Measurements from ENCODE around the gene TYRO3. TPM values are rescaled to one million over a fixed set of nuclear protein-coding genes. Genes with fewer than 3 reads are reported as not detected.

The TYRO3 gene
- polyA plus RNA-seq, 3 donors, result 0.09 to 0.12 TPM; not detected in 1

DNA sequence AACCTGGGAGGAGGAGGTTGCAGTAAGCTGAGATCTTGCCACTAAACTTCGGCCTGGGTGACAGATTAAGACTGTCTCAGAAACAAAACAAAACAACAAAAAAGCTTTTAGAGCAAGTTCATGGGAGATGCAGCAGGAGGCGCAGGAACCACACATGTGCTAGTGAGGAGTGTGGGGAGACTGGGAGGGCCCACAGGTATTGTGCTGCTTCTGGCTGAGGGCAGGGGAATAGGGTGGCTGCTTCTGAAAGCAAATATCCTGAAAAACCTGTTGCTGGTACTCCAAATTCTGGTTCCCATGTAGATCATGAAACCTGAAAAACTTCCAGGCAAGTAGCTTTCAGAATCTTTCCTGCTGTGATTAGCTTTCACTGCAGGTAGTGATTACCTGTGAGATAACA, 22.1 kb downstream of the TYRO3 start:
- H3K4me2 ChIP-seq (replicated peaks; ENCODE audit: extremely low read depth, low read length, poor library complexity, severe bottlenecking), result no peak overlapping the region
- peaks cover 0 to 8% (median 0%) of the 10 kb centered on the region in 7 donors for H3K9me3 Mint-ChIP-seq
- H3K27me3 ChIP-seq (ENCODE audit: control insufficient read depth in 2 of 2, insufficient read depth in 2 of 2, low read length in 2 of 2), result peaks cover 6 to 12% of the 10 kb centered on the region in 2 donors
- peaks cover 26 to 32% (median 30%) of the 10 kb centered on the region in 3 donors for H3K27me3 Mint-ChIP-seq (ENCODE audit: low read depth in 3 of 3)
- peaks cover 0 to 4% of the 10 kb centered on the region in 2 donors for H3K36me3 Mint-ChIP-seq
- intact Hi-C loops (cut with micrococcal nuclease), result no loop called here
- no peak overlapping the region for H2AFZ ChIP-seq (ENCODE audit: insufficient read depth, low read depth, low read length, poor library complexity, severe bottlenecking)
- H3K4me1 ChIP-seq (ENCODE audit: control insufficient read depth in 1 of 2, insufficient read depth in 2 of 2, low read length in 2 of 2), result peaks cover 7 to 12% of the 10 kb centered on the region in 2 donors
- TF ChIP-seq, protein P1, sequence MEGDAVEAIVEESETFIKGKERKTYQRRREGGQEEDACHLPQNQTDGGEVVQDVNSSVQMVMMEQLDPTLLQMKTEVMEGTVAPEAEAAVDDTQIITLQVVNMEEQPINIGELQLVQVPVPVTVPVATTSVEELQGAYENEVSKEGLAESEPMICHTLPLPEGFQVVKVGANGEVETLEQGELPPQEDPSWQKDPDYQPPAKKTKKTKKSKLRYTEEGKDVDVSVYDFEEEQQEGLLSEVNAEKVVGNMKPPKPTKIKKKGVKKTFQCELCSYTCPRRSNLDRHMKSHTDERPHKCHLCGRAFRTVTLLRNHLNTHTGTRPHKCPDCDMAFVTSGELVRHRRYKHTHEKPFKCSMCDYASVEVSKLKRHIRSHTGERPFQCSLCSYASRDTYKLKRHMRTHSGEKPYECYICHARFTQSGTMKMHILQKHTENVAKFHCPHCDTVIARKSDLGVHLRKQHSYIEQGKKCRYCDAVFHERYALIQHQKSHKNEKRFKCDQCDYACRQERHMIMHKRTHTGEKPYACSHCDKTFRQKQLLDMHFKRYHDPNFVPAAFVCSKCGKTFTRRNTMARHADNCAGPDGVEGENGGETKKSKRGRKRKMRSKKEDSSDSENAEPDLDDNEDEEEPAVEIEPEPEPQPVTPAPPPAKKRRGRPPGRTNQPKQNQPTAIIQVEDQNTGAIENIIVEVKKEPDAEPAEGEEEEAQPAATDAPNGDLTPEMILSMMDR (IDR thresholded peaks at IDR 0.05), result no peak
- H3K79me2 ChIP-seq (ENCODE audit: insufficient read depth, low read length), result no peaks in the 10 kb centered on the region
- peaks cover 9% of the 10 kb centered on the region for H3K4me1 Mint-ChIP-seq
- H3K9ac ChIP-seq (ENCODE audit: insufficient read depth, low read length, poor library complexity, severe bottlenecking), result no peak overlapping the region
- no peak overlapping the region for H3K27ac ChIP-seq (ENCODE audit: low read depth in 1 of 2, low read length in 2 of 2)
- no peaks in the 10 kb centered on the region for H3K9me3 ChIP-seq (replicated peaks in 1 of 2; ENCODE audit: control insufficient read depth in 1 of 2, insufficient read depth in 1 of 2, low read length in 2 of 2)
- whole genome bisulfite sequencing (ENCODE audit: insufficient coverage), result 86% methylated on average over 1 of the region's 2 CpGs
- no peak overlapping the region for H3K4me3 ChIP-seq (replicated peaks in 1 of 3; ENCODE audit: low read depth in 2 of 3, low read length in 3 of 3)
- DNase-seq, result no peak
- no peaks in the 10 kb centered on the region for H4K20me1 ChIP-seq (ENCODE audit: insufficient read depth, low read length)
- no peak overlapping the region for H3K4me3 Mint-ChIP-seq
- no peaks in the 10 kb centered on the region for H3K36me3 ChIP-seq (replicated peaks in 1 of 2; ENCODE audit: control insufficient read depth in 1 of 2, insufficient read depth in 2 of 2, low read length in 2 of 2)
- no peak overlapping the region for H3K27ac Mint-ChIP-seq

DNA sequence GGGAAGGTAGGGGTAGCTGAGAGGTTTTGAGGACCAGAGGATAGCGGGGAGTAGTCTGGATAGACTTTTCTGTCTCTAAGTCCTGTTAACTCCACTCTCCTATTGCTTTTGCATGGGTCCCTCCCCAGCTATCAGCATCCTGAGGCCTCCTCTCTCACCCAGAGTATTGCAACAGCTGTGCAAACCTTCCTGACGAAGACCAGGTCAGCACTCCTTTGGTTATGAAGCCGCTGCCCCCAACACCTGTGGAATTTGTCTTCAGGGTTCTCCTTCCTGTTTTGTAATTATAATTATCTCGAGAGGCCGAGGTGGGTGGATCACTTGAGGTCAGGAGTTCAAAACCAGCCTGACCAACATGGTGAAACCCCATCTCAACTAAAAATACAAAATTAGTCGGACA, 24.8 kb downstream of the TYRO3 start:
- TF ChIP-seq, protein P1 (IDR thresholded peaks at IDR 0.05), result no peak

More for the DNA sequence above, 24.8 kb downstream of the TYRO3 start:
- Mint-ChIP-seq H3K9me3 (peaks cover 0 to 8% (median 0%) of the 10 kb centered on the region in 7 donors), H3K4me3 (no peak overlapping the region), H3K36me3 (peaks cover 0 to 4% of the 10 kb centered on the region in 2 donors), H3K27me3 (ENCODE audit: low read depth in 3 of 3) (peaks cover 35 to 47% (median 36%) of the 10 kb centered on the region in 3 donors), H3K27ac (no peak overlapping the region), H3K4me1 (peaks cover 9% of the 10 kb centered on the region)
- H2AFZ ChIP-seq (ENCODE audit: insufficient read depth, low read depth, low read length, poor library complexity, severe bottlenecking), result no peak overlapping the region
- no peaks in the 10 kb centered on the region for H3K79me2 ChIP-seq (ENCODE audit: insufficient read depth, low read length)
- WGBS (ENCODE audit: insufficient coverage), result no CpG with 5 or more reads among the region's 6 CpGs
- H3K9ac ChIP-seq (ENCODE audit: insufficient read depth, low read length, poor library complexity, severe bottlenecking), result no peak overlapping the region
- intact Hi-C loops (cut with micrococcal nuclease), result no loop called here
- H3K9me3 ChIP-seq (replicated peaks in 1 of 2; ENCODE audit: control insufficient read depth in 1 of 2, insufficient read depth in 1 of 2, low read length in 2 of 2), result no peaks in the 10 kb centered on the region
- peaks cover 8 to 29% of the 10 kb centered on the region in 2 donors for H3K27me3 ChIP-seq (ENCODE audit: control insufficient read depth in 2 of 2, insufficient read depth in 2 of 2, low read length in 2 of 2)
- no peaks in the 10 kb centered on the region for H4K20me1 ChIP-seq (ENCODE audit: insufficient read depth, low read length)
- H3K36me3 ChIP-seq (replicated peaks in 1 of 2; ENCODE audit: control insufficient read depth in 1 of 2, insufficient read depth in 2 of 2, low read length in 2 of 2), result no peaks in the 10 kb centered on the region
- H3K4me2 ChIP-seq (replicated peaks; ENCODE audit: extremely low read depth, low read length, poor library complexity, severe bottlenecking), result no peak overlapping the region
- no peak overlapping the region for H3K27ac ChIP-seq (ENCODE audit: low read depth in 1 of 2, low read length in 2 of 2)
- peaks cover 7 to 12% of the 10 kb centered on the region in 2 donors for H3K4me1 ChIP-seq (ENCODE audit: control insufficient read depth in 1 of 2, insufficient read depth in 2 of 2, low read length in 2 of 2)
- H3K4me3 ChIP-seq (replicated peaks in 1 of 3; ENCODE audit: low read depth in 2 of 3, low read length in 3 of 3), result no peak overlapping the region
- DNase-seq, result no peak

Data from CD14-positive monocyte (primary cell).